Gastrocnemius medialis (tissue), 4 donors: ENCODE measurements around the gene FREM3. TPM values are rescaled to one million over a fixed set of nuclear protein-coding genes. Genes with fewer than 3 reads are reported as not detected.

Experiments
- ATAC-seq, 2 donors: fragments of 150-250 bp; one replicate each; pipeline ENCODE4 v1.9.1; 2016
- DNase-seq, 2 donors: peaks; one replicate each; pipeline ENCODE4 v3.0.0-alpha.2; 2019
- H3K27ac ChIP-seq, 4 donors: fragments of 200-600 bp; sonication (generic); 1 replicate in 1 of 4; 2 replicates in 3 of 4; pipeline ENCODE4 v1.5.1; 2016 to 2018; ENCODE audit warnings: mild to moderate bottlenecking in 2 of 4, moderate library complexity in 1 of 4
- H3K27me3 ChIP-seq, 3 donors: fragments of 200-600 bp; sonication (generic) in 2 of 3; 1 replicate in 1 of 3; 2 replicates in 2 of 3; pipeline versions ENCODE4 v1.5.1 to v1.6.0; 2016 to 2019; ENCODE audit warnings: mild to moderate bottlenecking in 1 of 3, moderate library complexity in 1 of 3
- H3K36me3 ChIP-seq, 2 donors: fragments of 200-600 bp; sonication (generic) in 1 of 2; one replicate each; pipeline ENCODE4 v1.5.1; 2017 to 2018
- H3K4me1 ChIP-seq, 2 donors: fragments of 200-600 bp; sonication (generic) in 1 of 2; one replicate each; pipeline ENCODE4 v1.5.1; 2016 to 2017; ENCODE audit warnings: mild to moderate bottlenecking in 2 of 2
- H3K4me3 ChIP-seq, 4 donors: fragments of 200-600 bp; sonication (generic) in 3 of 4; 1 replicate in 1 of 4; 2 replicates in 3 of 4; pipeline ENCODE4 v1.5.1; 2016 to 2019; ENCODE audit warnings: mild to moderate bottlenecking in 2 of 4
- H3K9me3 ChIP-seq, 3 donors: fragments of 200-600 bp; sonication (generic) in 2 of 3; 1 replicate in 1 of 3; 2 replicates in 2 of 3; pipeline ENCODE4 v1.5.1; 2016 to 2019
- CTCF ChIP-seq, 5 experiments: fragments of 450-650 bp in 3 of 5; fragments of 200-600 bp in 2 of 5; sonication (generic) in 2 of 5; IDR thresholded peaks in 4 of 5; conservative IDR thresholded peaks in 1 of 5; 1 replicate in 4 of 5; 2 replicates in 1 of 5; pipeline ENCODE4 v1.5.1; 2016 to 2019; ENCODE audit warnings: antibody characterized with exemption in 5 of 5, mild to moderate bottlenecking in 3 of 5, moderate library complexity in 3 of 5
- POLR2A ChIP-seq, 2 donors: fragments of 450-650 bp; IDR thresholded peaks; one replicate each; pipeline ENCODE4 v1.6.1; 2017; ENCODE audit warnings: antibody characterized with exemption in 2 of 2, mild to moderate bottlenecking in 2 of 2, moderate library complexity in 2 of 2
- in situ Hi-C, 4 donors: fragments of 200-750 bp; cut with MboI; loops; one replicate each; pipeline versions ENCODE4 v1.15.0 to v1.8.0; 2017; ENCODE audit warnings: low sequenced_read_pairs in 4 of 4
- intact Hi-C: fragments of 100-400 bp; cut with DNase I; formaldehyde crosslinking; loops from one replicate; pipeline ENCODE4 v1.15.1; 2023; ENCODE audit warnings: low total_unique reads
- total RNA-seq, 4 donors: library from RNA; depleted of rRNA; stranded (reverse); fragments of >200 nt; gene quantifications; one replicate each; pipeline versions ENCODE4 v1.1.0 to v1.2.3, GENCODE V29; 2016

FREM3 gene
- total RNA-seq, 4 donors from 2014 or later, result not detected

- ATAC-seq (no peak), DNase-seq (no peak)
- intact Hi-C loops (no loop called here), in situ Hi-C loops (no loop called here)
- Histone ChIP-seq H3K36me3 (no peaks in the 10 kb centered on the region), H3K27ac (no peak overlapping the region), H3K4me3 (no peak overlapping the region), H3K4me1 (no peaks in the 10 kb centered on the region), H3K9me3 (no peaks in the 10 kb centered on the region), H3K27me3 (no peaks in the 10 kb centered on the region)
- no peak for TF ChIP-seq CTCF (IDR thresholded peaks at IDR 0.05 in 4 of 5, conservative IDR thresholded peaks at IDR 0.05 in 1 of 5)
- TF ChIP-seq POLR2A (IDR thresholded peaks at IDR 0.05), result no peak
These were observed 91.0 kb downstream of the FREM3 start for GRCh38 chr4:143609492-143609891.

- intact Hi-C loops (no loop called here), in situ Hi-C loops (no loop called here)
- Histone ChIP-seq H3K27me3 (no peaks in the 10 kb centered on the region), H3K27ac (no peak overlapping the region), H3K4me1 (no peaks in the 10 kb centered on the region), H3K4me3 (no peak overlapping the region), H3K36me3 (no peaks in the 10 kb centered on the region), H3K9me3 (no peaks in the 10 kb centered on the region)
- no peak for DNase-seq
- TF ChIP-seq CTCF (IDR thresholded peaks at IDR 0.05 in 4 of 5, conservative IDR thresholded peaks at IDR 0.05 in 1 of 5) (no peak), POLR2A (IDR thresholded peaks at IDR 0.05) (no peak)
- ATAC-seq, result no peak
These were observed 94.0 kb downstream of the FREM3 start for GRCh38 chr4:143606480-143606879.

GRCh38 chr4:143599827-143600226, 100.6 kb downstream of the FREM3 start:
- DNase-seq, result no peak
- H3K4me1 ChIP-seq, result no peaks in the 10 kb centered on the region
- H3K4me3 ChIP-seq, result no peak overlapping the region
- ATAC-seq, result no peak
- H3K27ac ChIP-seq, result no peak overlapping the region
- in situ Hi-C loops, result no loop called here
- TF ChIP-seq POLR2A (IDR thresholded peaks at IDR 0.05), result no peak
- no peak for TF ChIP-seq CTCF (IDR thresholded peaks at IDR 0.05 in 4 of 5, conservative IDR thresholded peaks at IDR 0.05 in 1 of 5)
- no peaks in the 10 kb centered on the region for H3K27me3 ChIP-seq
- no peaks in the 10 kb centered on the region for H3K9me3 ChIP-seq
- H3K36me3 ChIP-seq, result no peaks in the 10 kb centered on the region
- intact Hi-C loops, result no loop called here

GRCh38 chr4:143598816-143599215, 101.7 kb downstream of the FREM3 start:
- no peak for DNase-seq
- no peak for ATAC-seq
- H3K4me1 ChIP-seq, result no peaks in the 10 kb centered on the region
- H3K36me3 ChIP-seq, result no peaks in the 10 kb centered on the region
- H3K4me3 ChIP-seq, result no peak overlapping the region
- no peak overlapping the region for H3K27ac ChIP-seq
- H3K27me3 ChIP-seq, result no peaks in the 10 kb centered on the region
- no peak for TF ChIP-seq POLR2A (IDR thresholded peaks at IDR 0.05)
- no peak for TF ChIP-seq CTCF (IDR thresholded peaks at IDR 0.05 in 4 of 5, conservative IDR thresholded peaks at IDR 0.05 in 1 of 5)
- no peaks in the 10 kb centered on the region for H3K9me3 ChIP-seq
- intact Hi-C loops (no loop called here), in situ Hi-C loops (no loop called here)

GRCh38 chr4:143597276-143597675, 103.2 kb downstream of the FREM3 start:
- DNase-seq (no peak), ATAC-seq (no peak)
- H3K4me1 ChIP-seq, result no peaks in the 10 kb centered on the region
- H3K27me3 ChIP-seq, result no peaks in the 10 kb centered on the region
- in situ Hi-C loops (no loop called here), intact Hi-C loops (no loop called here)
- no peaks in the 10 kb centered on the region for H3K9me3 ChIP-seq
- no peaks in the 10 kb centered on the region for H3K36me3 ChIP-seq
- H3K4me3 ChIP-seq, result no peak overlapping the region
- TF ChIP-seq CTCF (IDR thresholded peaks at IDR 0.05 in 4 of 5, conservative IDR thresholded peaks at IDR 0.05 in 1 of 5) (no peak), POLR2A (IDR thresholded peaks at IDR 0.05) (no peak)
- no peak overlapping the region for H3K27ac ChIP-seq
